Measurements from ENCODE around the gene NPAS3.

Gene NPAS3

DNA sequence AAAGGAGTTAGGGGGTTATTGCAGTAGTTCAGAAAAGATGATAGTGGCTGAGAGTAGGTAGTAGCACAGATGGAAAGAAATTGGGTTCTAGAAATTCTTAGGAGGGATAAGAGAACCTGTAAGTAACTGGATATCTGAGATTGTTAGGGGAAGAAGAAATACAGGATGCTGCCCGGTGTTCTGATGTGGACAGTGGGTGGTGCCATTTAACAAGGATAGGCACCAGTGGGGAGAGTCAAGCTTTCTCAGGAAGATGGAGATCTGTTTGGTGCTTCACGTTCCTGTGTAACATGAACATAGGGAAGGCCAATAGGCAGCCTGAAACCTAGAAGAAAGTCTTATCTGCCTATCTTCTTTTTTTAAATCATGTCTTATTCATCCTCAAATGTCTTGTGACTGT lies 245.9 kb downstream of the NPAS3 start:
- DNase-seq (ENCODE audit: low spot score), result no peak

DNA sequence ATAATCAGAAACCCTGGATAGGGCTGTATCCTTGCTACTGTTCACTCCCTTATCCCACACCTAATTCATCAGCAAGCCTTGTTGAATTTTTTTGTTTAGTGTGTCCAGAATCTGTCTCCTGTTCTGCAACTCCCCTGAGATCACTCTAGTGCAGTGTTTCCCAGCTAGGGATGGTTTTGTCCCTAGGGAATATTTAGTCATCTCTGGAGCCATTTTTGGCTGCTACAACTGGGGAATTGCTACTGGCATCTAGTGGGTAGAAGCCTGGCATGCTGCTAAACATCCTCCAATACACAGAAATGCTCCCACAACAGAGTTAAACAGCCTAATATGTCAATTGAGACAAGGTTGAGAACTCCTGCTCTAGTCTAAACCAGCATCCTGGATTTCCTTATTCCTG lies 248.0 kb downstream of the NPAS3 start:
- no peak for DNase-seq (ENCODE audit: low spot score)

DNA sequence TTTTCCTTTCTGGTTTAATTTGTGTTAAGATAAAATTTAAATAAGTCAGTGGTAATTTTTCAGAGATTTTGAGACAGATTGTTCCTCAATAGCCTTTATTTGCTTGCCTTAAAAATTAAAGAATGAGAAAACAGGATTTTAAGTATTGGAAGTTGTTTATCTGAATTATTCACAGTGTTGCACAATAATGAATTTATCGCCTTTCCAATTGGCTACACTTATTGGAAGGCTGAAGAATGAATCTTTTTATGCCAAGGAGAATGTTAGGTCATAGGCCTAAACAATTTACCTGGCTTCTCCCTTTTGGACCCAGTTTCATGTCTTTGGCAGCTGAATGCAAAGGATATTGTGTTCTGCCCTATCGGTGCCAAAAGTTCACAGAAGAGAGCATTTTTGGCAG lies 250.2 kb downstream of the NPAS3 start:
- no peak for DNase-seq (ENCODE audit: low spot score)

DNA sequence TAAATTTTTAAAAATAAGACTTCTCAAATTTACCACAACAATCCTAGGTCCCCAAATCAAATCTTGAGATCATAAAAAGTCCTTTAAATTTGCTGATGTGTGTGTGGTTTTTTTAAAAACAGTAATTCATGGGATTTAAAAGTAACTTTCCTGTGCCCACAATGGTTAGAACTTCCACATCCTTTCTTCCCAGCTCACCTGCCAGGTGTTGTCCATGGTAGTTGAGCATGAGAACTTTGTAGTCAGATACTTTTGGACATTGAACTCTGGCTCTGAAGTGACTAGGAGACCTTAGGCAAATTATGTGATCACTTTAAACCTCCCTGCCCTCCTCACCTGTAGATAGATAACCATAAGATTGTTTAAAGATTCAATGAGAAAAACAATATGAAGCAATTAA lies 253.2 kb downstream of the NPAS3 start:
- no peak for DNase-seq (ENCODE audit: low spot score)

DNA sequence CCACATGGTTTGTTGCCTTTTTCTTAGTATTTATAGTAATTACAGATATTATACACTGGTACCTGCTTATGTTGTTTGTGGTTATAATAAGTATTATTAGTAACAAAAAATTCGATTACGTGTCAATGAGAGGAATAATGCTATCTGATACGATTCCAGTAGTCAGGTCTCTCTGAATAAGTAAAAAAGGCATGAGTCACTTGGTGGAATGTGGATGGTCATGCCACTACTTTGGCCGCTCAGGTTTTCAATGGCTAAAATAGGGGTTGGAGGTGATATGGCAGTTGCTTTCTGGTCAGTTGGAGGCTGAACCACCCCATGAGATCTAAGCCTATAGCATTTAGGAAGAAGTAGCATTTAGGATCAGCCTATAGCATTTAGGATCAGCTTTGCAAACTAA lies 255.9 kb downstream of the NPAS3 start:
- DNase-seq (ENCODE audit: low spot score), result no peak

DNA sequence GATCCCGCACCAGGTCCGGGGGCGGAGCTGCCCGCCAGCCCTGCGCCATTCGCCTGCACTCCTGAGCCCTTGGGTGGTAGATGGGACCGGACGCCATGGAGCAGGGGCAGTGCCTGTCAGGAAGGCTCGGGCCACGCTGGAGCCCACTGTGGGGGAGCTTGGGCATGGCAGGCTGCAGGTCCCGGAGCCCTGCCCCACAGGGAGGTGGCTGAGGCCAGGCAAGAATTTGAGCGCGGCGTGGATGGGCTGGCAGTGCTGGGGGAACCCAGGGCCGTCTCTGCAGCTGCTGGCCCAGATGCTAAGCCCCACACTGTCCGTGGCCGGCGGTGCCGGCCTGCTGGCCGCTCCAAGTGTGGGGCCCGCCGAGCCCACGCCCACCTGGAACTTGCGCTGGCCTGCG lies 260.0 kb downstream of the NPAS3 start:
- no peak for DNase-seq (ENCODE audit: low spot score)

DNA sequence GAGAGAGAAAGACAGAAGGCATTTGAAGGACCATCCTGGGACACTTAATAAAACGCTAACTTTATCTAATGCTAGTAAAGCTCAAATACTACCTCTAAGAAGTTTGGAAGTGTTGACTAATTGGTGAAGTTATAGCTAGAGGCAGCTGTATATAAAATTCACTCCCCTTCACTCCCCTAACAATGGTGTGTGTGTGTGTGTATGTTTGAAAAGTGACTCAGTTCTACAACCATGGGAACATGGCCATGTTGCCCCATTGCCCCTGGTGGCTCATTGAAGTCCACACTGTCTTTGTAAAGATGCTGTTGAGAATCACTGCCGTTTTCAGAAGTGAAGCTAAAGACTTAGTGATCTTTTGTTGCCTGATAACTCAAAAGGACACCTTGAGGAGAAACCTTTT lies 262.4 kb downstream of the NPAS3 start:
- DNase-seq (ENCODE audit: low spot score), result no peak

DNA sequence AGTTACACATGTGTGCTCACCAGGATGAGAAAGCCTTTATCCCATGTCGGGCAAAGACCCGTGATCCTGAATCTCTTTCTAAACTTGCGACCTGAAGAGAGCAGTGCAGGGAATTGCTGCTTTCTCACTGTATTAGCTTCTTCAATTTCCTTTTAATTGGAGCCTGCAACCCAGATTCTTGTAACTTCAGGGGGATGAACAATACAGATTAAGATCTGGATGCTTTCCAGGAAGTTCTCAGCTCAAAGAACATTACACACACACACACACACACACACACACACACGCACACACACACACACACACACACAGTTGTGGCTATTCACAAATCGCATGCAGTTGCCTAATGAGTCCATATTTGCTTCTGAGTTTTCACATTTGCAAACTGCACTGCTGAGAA lies 268.3 kb downstream of the NPAS3 start:
- no peak for DNase-seq (ENCODE audit: low spot score)

DNA sequence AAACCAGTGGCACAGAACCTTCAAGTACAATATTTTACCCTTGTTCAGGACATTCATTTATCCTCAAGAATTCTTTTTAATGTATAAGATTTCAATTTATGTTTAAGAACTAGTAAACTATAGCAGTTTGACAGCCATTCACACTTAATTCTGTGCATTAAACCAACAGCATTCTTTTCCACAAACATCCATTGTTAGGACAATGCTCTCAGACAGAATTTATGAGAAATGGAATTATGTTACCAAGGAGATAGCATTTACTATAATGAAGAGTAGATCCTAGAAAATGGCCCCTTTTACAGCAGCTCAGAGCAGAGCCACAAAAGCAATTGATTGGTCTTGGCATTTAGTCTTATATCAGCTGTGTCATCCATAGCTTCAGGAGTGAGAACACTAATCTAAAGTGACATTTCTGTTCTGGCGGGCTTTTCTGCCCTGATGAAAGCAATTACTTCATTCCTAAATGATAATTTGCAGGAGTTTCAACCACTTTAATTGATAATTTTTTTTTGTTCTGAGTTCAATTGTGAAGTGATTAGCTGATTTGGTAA lies 268.9 kb downstream of the NPAS3 start:
- no peak for DNase-seq (ENCODE audit: low spot score)

DNA sequence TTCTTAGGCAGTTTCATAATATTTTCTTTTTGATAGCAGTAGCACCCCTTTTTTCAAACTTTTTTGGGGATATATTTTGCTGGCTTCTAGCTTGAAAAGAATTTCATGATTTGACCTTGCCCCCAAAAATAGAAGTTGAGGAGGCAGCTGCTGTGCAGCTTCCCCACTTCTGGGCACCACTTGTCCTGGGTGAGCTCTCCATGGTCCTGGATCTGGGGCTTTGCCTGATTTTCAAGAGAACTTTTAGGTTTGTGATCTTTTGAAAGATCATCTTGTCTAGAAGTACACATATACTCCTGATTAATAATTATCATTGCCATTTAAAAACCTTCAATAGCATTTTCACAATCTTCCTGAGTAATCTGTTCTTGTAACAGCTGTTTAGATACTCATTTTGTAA lies 271.6 kb downstream of the NPAS3 start:
- DNase-seq (ENCODE audit: low spot score), result no peak

DNA sequence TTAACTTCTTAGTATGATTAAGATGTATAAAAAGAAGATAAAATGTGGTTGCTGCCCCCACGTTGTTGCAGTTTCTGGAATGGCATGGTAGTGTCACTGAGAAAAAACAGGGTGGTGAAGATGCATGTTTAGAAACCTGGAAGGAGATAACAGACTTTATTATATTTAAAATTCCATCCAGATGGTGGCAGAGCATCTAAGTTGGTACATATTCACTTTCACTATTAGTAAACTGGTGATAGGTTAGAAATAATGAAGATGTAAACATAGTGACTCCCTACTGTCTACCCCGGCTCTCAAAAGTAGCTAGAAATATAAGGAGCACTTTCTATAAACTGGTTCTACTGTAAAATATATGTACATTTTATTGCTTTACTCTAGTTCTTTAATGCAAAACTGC lies 279.3 kb downstream of the NPAS3 start:
- no peak for DNase-seq (ENCODE audit: low spot score)

DNA sequence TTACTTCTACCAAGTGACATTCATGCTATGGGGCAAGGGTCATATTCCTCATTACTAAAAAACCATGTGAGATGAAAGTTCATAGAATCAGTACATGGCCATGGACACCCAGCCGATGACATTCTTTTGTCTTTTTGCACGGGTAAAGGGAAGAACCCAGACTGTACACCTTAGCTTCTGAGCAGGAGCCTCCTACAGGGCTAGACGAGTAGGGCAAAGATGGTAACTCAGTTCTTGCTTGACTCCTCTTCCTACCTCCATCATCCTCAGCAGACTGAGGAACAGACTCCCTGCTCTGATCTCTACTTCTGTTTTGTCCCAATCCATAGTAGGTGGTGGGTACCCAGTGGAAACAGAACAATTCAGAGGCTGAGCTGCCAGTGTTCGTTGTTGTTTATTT lies 281.3 kb downstream of the NPAS3 start:
- DNase-seq (ENCODE audit: low spot score), result no peak

DNA sequence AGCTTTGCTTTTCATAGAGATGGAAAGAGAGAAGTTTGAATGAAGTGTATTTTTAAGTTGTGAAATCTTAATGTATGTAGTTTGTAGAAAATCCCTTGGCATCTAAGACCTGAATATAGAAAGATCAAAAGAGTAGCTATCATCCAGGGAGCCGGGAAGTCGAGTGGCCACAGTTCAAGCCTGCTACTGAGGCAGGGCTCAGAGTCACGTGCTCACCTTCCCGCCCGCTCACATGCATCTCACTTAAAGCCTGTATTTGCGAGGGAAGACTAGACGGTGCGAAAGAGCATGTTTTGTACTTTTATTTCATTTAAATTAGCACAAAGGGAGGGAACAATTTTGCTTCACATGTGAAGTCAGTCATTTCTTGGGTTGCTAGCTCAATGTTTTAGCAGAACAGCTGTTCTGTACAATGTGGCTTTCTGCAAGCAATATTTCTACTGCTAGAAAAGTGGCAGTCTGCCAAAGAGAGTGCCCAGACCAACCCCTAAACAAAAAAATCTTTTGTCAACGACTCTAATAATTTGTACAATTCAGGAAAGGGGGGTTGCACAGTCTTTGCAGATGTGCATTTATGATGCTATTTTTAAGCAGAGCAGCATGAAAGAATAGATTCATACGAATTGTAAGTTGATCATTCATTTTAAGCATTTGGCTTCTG lies 290.7 kb downstream of the NPAS3 start:
- DNase-seq (ENCODE audit: low spot score), result no peak

DNA sequence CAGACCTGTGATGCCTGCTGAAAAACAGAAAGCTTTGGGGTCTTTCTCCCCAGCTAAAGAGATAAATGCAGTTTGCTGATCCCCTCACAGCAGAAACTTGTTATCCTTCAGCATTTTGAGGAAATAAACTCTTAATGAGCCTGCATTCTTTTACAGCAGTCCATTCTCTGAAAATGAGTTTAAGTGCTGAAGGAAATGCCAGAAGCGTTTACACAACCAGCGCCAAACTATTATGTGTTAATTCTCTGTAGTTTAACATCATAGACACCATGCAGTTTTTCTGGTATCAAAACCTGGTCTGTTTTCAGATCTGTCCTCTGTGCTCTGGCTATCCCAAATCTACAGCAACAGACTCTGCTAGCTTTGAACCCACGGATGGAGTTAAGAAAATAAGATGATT lies 291.3 kb downstream of the NPAS3 start:
- DNase-seq (ENCODE audit: low spot score), result no peak

DNA sequence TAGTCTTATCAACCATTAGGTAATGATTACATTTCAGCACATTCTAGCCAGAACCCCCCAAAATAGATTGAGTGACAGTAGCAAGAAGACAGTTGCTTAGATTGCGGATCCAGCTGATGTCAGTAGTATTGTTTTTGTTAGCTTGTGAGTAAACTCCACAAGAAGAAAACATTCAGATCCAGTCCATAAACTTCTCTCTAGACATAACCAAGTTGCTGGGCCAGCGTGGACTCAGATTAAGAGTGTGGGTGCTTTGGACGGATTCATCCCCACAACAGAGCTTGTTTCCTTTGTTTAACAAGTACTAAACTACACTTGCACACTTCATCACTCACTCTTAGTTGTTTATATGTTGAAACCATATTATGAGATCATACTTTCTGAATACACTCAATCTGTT lies 293.4 kb downstream of the NPAS3 start:
- no peak for DNase-seq (ENCODE audit: low spot score)

DNA sequence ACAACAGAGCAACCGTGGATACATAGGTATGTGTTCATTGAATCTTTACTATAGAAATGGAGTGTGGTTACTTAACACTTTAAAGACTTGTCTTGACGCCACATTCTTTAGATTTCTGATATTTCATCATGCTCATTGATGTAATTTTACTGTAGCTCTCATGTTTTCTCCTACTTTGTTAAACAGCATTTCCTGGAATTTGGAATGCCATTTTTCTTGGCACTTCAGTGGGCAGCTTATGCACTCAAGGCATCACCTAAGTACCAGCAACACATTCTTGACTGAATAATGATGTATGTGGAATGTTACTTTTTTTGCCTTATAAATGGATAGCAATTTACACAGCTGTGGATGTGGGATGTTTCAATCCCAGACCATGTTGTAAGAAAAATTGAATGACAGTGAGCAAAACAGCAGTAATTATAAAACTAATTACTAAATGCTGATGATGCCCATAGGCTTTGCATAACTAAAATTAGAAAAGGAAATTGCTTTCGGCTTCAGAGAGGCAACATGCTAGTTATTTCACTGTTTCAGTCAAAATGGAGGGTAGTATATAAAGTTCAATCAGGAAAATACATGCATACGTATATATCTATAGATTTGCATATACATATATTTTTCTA lies 298.5 kb downstream of the NPAS3 start:
- no peak for DNase-seq (ENCODE audit: low spot score)

DNA sequence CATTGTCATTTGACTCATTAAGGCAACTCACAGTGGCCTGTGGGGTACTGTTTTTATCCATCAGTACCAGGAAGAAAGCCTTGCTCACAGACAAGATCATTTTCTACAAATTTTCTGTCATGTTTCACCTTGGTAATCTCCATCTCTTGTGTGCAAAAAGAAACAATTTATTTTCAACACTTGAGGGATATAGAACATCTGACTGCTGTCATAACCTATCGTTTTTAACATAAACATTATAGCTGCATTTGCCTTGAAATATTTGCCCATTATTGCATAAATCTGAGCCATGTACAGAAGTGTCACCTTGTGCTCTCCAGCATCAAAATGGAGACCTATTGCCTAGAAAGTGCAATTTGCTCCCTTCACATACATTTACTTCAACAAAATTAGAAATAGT lies 300.8 kb downstream of the NPAS3 start:
- no peak for DNase-seq (ENCODE audit: low spot score)

DNA sequence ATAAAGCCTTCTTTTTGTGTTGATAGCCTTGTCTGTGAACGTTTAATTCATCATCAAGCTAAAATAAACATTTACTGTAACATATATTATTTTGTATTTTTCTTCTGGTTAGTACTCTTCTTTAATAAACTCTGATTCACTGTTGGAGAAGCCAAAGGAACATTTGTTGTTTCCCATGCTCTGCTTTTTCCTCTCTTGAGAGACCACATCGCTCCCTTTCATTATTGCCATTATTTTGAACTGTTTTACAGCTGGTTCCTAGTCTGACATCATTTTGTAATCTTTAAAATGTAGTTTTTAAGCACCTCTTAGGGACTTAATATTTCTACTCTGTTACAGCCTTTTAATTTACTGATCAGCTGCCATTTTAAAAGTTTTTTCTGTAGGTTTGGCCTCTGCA lies 301.8 kb downstream of the NPAS3 start:
- DNase-seq (ENCODE audit: low spot score), result no peak

DNA sequence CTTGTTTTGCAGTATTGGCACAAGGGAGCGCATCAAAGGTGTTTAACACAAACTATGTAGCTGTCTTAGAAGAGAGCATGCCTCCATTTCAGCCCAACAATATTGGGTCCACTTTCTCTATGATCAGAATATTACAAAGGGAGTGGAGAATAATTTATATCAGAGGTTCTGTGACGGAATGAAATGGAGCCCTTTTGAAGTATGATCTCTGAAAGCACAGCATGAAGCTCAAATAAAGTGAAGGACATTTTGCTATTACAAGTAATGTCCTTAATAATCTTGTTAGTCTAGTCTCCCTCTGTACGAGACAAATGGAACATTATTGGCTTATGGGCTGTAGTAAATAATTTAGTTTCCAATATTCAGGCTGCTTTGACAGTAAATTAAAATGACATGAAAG lies 302.7 kb downstream of the NPAS3 start:
- no peak for DNase-seq (ENCODE audit: low spot score)

DNA sequence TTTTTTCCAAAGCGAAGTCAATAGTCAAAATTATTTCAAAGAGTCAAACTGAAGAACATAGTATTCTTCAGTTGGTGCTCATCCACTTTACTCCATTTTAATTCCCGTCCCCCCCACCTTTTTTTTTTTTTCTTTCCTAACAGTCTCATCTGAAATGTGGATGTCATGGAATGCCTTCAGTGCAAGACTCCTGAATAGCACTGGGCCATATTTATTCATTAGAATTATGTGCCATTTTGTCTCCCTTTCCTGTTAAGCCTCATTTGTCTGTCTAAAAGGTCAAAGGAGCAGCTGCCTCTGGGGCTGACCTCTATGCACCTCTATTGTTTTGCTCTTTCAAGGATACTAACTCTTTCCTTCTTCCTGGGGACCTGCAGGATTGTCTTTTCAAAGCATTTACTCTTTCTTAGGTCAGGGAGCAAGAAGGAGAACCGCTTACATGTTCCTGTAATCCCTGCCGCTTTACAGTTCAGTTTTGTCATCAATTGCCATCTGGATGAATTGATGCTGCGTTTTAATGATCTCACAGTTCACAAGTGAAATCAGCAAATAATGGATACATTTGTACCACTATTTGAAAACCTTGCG lies 310.6 kb downstream of the NPAS3 start:
- DNase-seq (ENCODE audit: low spot score), result no peak

DNA sequence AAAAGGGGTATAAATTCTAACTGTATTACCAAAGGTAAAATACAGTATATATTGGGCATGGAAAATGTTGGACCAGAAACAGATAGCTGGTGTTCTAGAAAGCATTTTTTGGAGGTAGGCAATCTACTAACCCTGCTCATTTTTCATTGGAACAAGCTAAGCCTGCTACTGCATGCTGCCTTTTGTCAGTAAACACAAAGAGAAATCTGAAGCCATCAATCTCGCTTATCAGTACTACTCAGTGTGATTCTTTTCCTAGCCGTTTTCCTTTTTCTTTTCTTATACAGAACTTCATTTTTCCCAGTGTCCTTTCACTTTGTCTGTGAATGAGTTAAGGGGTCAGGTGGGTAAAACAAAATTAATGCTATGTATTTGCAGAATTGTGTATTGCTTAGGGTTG lies 312.3 kb downstream of the NPAS3 start:
- no peak for DNase-seq (ENCODE audit: low spot score)

DNA sequence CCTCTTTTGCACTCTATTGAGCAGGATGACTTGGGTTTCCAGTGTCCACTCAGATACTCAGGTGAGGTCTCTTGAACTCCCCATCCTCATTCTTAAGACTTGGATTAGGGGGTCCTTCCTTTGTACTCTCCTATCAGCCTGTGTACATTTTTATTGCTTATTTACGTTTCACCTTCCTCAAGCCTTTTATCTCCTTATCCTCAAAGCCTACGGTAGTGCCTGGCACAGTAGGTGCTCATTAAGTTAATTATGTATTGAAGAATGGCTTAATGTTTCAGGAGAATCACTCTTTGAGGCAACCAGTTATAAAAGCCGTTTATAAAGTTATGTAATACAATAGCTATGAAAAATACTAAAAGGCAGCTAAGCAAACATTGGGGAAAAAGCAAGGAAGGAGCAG lies 315.7 kb downstream of the NPAS3 start:
- no peak for DNase-seq (ENCODE audit: low spot score)

DNA sequence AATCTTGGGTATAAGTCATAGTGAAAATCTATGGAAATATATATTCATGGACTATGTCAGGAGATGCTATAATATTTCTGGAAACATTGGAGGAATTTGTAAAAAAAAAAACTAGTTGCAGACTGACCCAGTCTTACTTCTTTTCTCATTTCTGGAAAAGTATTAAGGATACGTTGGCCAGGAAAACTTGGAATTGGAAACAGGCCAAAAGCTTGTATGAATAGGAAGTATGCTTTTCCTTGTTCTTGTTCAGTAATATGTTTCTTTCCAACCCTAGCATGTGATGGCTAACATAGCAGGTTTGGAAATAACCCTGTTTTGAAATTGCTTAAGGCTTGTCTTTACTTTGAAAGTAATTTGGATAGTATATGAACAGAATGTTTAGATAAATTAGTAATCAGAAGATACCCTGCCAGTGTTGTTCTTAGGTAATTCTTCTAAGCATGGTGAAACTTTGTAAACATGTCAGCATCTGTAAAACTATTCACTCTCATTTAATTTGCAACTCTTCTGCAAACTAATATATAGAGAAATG lies 316.2 kb downstream of the NPAS3 start:
- DNase-seq (ENCODE audit: low spot score), result no peak
